Uterus (tissue), 2 donors: ENCODE results near the gene TBX2.

Experiments
- POLR2A ChIP-seq, 2 donors: fragments of 450-650 bp; IDR thresholded peaks; one replicate each; pipeline ENCODE4 v1.6.1; 2016; ENCODE audit warnings: antibody characterized with exemption in 2 of 2, mild to moderate bottlenecking in 1 of 2, moderate library complexity in 1 of 2
- TF ChIP-seq, protein P1 (sequence below), 4 experiments: fragments of 200-600 bp in 2 of 4; fragments of 450-650 bp in 2 of 4; sonication (generic) in 2 of 4; IDR thresholded peaks; one replicate each; pipeline ENCODE4 v1.5.1; 2016 to 2019; ENCODE audit warnings: antibody characterized with exemption in 4 of 4, mild to moderate bottlenecking in 2 of 4, moderate library complexity in 1 of 4

DNA sequence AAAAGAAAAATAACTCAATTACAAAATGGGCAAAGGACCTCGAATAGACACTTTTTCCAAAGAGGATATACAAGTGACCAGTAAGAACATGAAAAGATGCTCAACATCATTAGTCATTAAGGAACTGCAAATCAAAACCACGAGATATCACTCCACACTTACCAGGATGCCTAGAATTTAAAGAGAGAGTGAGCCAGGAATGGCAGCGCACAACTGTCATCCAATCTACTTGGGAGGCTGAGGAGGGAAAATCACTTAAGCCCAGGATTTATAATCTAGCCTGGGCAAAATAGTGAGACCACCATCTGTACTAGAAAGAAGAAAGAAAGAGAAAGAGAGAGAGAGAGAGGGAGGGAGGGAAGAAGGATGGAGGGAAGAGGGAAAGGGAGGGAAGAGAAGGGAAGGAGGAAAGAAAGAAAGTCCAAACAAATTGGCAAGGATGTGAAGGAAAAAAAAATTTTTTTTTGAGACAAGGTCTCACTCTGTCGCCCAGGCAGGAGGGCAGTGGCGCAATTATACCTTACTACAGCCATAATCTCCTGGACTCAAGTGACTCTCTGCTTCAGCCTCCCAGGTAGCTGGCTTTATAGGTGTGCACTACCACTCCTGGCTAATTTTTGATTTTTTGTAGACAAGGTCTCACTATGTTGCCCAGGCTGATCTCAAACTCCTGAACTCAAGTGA, 22.6 kb downstream of the TBX2 start:
- TF ChIP-seq, protein P1, sequence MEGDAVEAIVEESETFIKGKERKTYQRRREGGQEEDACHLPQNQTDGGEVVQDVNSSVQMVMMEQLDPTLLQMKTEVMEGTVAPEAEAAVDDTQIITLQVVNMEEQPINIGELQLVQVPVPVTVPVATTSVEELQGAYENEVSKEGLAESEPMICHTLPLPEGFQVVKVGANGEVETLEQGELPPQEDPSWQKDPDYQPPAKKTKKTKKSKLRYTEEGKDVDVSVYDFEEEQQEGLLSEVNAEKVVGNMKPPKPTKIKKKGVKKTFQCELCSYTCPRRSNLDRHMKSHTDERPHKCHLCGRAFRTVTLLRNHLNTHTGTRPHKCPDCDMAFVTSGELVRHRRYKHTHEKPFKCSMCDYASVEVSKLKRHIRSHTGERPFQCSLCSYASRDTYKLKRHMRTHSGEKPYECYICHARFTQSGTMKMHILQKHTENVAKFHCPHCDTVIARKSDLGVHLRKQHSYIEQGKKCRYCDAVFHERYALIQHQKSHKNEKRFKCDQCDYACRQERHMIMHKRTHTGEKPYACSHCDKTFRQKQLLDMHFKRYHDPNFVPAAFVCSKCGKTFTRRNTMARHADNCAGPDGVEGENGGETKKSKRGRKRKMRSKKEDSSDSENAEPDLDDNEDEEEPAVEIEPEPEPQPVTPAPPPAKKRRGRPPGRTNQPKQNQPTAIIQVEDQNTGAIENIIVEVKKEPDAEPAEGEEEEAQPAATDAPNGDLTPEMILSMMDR (IDR thresholded peaks at IDR 0.05): no peak
- no peak for TF ChIP-seq POLR2A (IDR thresholded peaks at IDR 0.05)
